GM23248 (cell line): Measurements from ENCODE around the gene LEUTX. TPM values are rescaled to one million over a fixed set of nuclear protein-coding genes. Genes with fewer than 3 reads are reported as not detected.

Experiments used
- DNase-seq: peaks from one replicate; pipeline ENCODE4 v3.0.0-alpha.2; 2015
- H2AFZ ChIP-seq: fragments of 200-600 bp; sonication (generic); 2 replicates; pipeline ENCODE4 v1.6.1; 2016; ENCODE audit warnings: antibody characterized with exemption
- H3F3A ChIP-seq: fragments of 200-600 bp; sonication (generic); 2 replicates; pipeline ENCODE4 v1.6.1; 2016; ENCODE audit warnings: mild to moderate bottlenecking, antibody characterized with exemption, mixed run types; ENCODE audit not compliant: insufficient read depth
- H3K27ac ChIP-seq: fragments of 200-600 bp; sonication (generic); 2 replicates; pipeline ENCODE4 v1.5.1; 2016; ENCODE audit warnings: mild to moderate bottlenecking
- H3K27me3 ChIP-seq: fragments of 200-600 bp; sonication (generic); replicated peaks from 2 replicates; pipeline ENCODE4 v1.6.1; 2016; ENCODE audit warnings: mild to moderate bottlenecking; ENCODE audit not compliant: insufficient read depth
- H3K36me3 ChIP-seq: fragments of 200-600 bp; sonication (generic); 2 replicates; pipeline ENCODE4 v1.6.1; 2016; ENCODE audit warnings: low read depth, mild to moderate bottlenecking
- H3K4me1 ChIP-seq: fragments of 200-600 bp; sonication (generic); 2 replicates; pipeline ENCODE4 v1.6.1; 2016; ENCODE audit warnings: mild to moderate bottlenecking; ENCODE audit not compliant: insufficient read depth
- H3K4me2 ChIP-seq: fragments of 200-600 bp; sonication (generic); one replicate; pipeline ENCODE4 v1.6.1; 2016; ENCODE audit warnings: mild to moderate bottlenecking; ENCODE audit not compliant: unreplicated experiment
- H3K4me3 ChIP-seq: fragments of 200-600 bp; sonication (generic); 2 replicates; pipeline ENCODE4 v1.5.1; 2016; ENCODE audit warnings: mild to moderate bottlenecking
- H3K79me2 ChIP-seq: fragments of 200-600 bp; sonication (generic); 2 replicates; pipeline ENCODE4 v1.6.1; 2016; ENCODE audit warnings: mild to moderate bottlenecking; ENCODE audit not compliant: insufficient read depth
- H3K9ac ChIP-seq: fragments of 200-600 bp; sonication (generic); 2 replicates; pipeline ENCODE4 v1.6.1; 2016; ENCODE audit warnings: mild to moderate bottlenecking
- H3K9me2 ChIP-seq: fragments of 200-600 bp; sonication (generic); 2 replicates; pipeline ENCODE4 v1.6.1; 2016; ENCODE audit warnings: mixed run types, mild to moderate bottlenecking, moderate library complexity; ENCODE audit not compliant: insufficient read depth
- H3K9me3 ChIP-seq: fragments of 200-600 bp; sonication (generic); one replicate; pipeline ENCODE4 v1.6.1; 2017; ENCODE audit warnings: low read depth
- H4K20me1 ChIP-seq: fragments of 200-600 bp; sonication (generic); 2 replicates; pipeline ENCODE4 v1.6.0; 2016; ENCODE audit not compliant: insufficient read depth
- EZH2 ChIP-seq: fragments of 200-600 bp; sonication (generic); IDR thresholded peaks from 2 replicates; pipeline ENCODE4 v1.6.1; 2018; ENCODE audit warnings: antibody characterized with exemption, mild to moderate bottlenecking; ENCODE audit not compliant: insufficient read depth, poor library complexity, severe bottlenecking
- EZH2phosphoT487 ChIP-seq: fragments of 200-600 bp; sonication (generic); IDR thresholded peaks from 2 replicates; pipeline ENCODE4 v1.6.1; 2018; ENCODE audit warnings: antibody characterized with exemption, moderate library complexity, mild to moderate bottlenecking, low read depth; ENCODE audit not compliant: insufficient read depth
- WGBS, 2 experiments: methylation state at CpG; one replicate each; pipeline ENCODE4 v1.1.6; 2015 to 2017; ENCODE audit warnings: low lambda C conversion rate in 2 of 2, low coverage in 1 of 2; ENCODE audit errors: missing lambda C conversion rate in 2 of 2; 5-methylcytosine and 5-hydroxymethylcytosine counted together
- in situ Hi-C: fragments of 300-500 bp; cut with MboI; formaldehyde crosslinking; loops from 2 replicates; pipeline ENCODE4 v1.15.0; 2020
- polyA plus RNA-seq: library from polyadenylated mRNA; unstranded; fragments of >200 nt; fragmentation: Nextera tagmentation; extraction: Ambion mirVana; gene quantifications from 2 replicates; pipeline ENCODE4 v1.2.1, GENCODE V29; 2016
- total RNA-seq: library from RNA; depleted of rRNA; stranded (reverse); fragments of >200 nt; shearing (Covaris generic); gene quantifications from 2 replicates; pipeline ENCODE4 v1.2.3, GENCODE V29; 2014

The LEUTX gene
- total and polyA plus RNA-seq, 2 experiments from 2014 or later: not detected

- Histone ChIP-seq H3K36me3 (no peaks in the 10 kb centered on the region), H4K20me1 (no peaks in the 10 kb centered on the region), H3K4me1 (no peaks in the 10 kb centered on the region), H3K4me3 (no peak overlapping the region), H3K9me2 (no peaks in the 10 kb centered on the region), H3K79me2 (no peaks in the 10 kb centered on the region), H3K9ac (no peak overlapping the region), H3F3A (no peaks in the 10 kb centered on the region), H3K4me2 (no peak overlapping the region), H3K27ac (no peak overlapping the region), H3K9me3 (no peaks in the 10 kb centered on the region), H2AFZ (no peak overlapping the region), H3K27me3 (peaks cover 13% of the 10 kb centered on the region; the same call in 1 of the 2 replicates)
- DNase-seq: no peak
- in situ Hi-C loops: no loop called here
- no peak for TF ChIP-seq EZH2phosphoT487
- TF ChIP-seq EZH2: no peak
Measured at GRCh38 chr19:39788244-39788643, 9.6 kb downstream of the LEUTX start.

DNA sequence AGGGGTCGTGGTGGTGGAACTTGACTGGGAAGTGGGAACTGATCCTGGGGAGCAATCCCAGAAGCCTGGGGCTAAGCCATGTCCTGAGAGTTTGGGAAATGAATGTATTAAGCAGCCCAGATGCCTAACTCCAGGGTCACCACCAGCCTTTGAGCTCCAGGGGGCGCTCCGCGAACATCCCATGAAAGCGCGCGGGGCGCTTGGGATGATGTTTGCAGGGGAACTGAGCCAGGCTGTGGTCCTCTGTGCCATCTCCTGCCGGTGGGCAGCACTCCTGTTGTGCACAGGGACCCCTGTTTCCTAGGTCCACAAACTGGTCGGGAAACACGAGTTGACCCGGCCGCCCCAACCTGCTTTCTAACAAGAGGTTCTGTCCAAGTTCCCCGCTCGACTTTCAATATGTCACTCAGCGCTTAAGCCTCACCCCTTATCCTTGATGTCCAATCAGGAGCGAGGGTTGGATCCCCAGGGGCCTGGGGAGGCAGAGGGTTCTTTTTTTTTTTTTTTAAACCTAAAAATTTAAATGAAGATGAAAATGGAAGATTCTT lies 14.4 kb downstream of the LEUTX start:
- Histone ChIP-seq H3K9ac (no peak overlapping the region), H3K4me3 (peak overlapping the region; percentile 89), H3K27ac (no peak overlapping the region), H3K79me2 (no peaks in the 10 kb centered on the region), H3K4me1 (no peaks in the 10 kb centered on the region), H3K27me3 (peaks cover 20% of the 10 kb centered on the region; the same call in 1 of the 2 replicates), H2AFZ (peak overlapping the region; percentile 97), H3K9me2 (no peaks in the 10 kb centered on the region), H3K4me2 (peak overlapping the region; percentile 87), H3F3A (no peaks in the 10 kb centered on the region), H3K36me3 (no peaks in the 10 kb centered on the region), H3K9me3 (no peaks in the 10 kb centered on the region), H4K20me1 (no peaks in the 10 kb centered on the region)
- TF ChIP-seq EZH2 (no peak), EZH2phosphoT487 (no peak)
- in situ Hi-C loops: no loop called here
- WGBS, 2 experiments: 1 to 2% methylated on average over 17 of the region's 17 CpGs
- peak; percentile 91 for DNase-seq

DNA sequence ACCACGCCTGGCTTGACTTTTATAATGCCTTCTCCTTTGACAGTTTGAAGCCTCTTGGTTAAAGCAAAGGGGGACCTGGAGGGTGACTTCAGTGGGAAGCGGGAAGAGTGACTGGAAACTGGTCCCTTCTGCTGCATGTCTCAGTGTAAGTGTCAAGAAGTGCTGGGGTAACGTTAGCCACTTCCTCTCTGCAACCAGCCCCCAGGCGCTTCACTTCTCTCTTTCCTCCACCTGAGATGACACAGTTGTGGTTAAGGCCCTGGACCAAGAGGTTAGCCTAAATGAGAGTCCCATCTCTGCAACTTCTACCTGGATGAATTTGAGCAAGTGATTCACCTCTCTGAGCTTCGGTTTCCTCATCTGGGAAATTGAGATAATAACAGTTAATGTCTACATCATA lies 16.3 kb downstream of the LEUTX start:
- H3K27ac ChIP-seq: no peak overlapping the region
- no peak overlapping the region for H3K4me3 ChIP-seq
- WGBS, 2 experiments: 46 to 48% methylated on average over 5 of the region's 5 CpGs
- no peak overlapping the region for H3K9ac ChIP-seq
- no peaks in the 10 kb centered on the region for H3K9me3 ChIP-seq
- H2AFZ ChIP-seq: no peak overlapping the region
- no peaks in the 10 kb centered on the region for H3K79me2 ChIP-seq
- no peaks in the 10 kb centered on the region for H3K36me3 ChIP-seq
- no peaks in the 10 kb centered on the region for H3K9me2 ChIP-seq
- no peaks in the 10 kb centered on the region for H4K20me1 ChIP-seq
- TF ChIP-seq EZH2phosphoT487 (no peak), EZH2 (no peak)
- peaks cover 20% of the 10 kb centered on the region; the same call in 1 of the 2 replicates for H3K27me3 ChIP-seq
- in situ Hi-C loops: no loop called here
- no peaks in the 10 kb centered on the region for H3K4me1 ChIP-seq
- DNase-seq: no peak
- no peaks in the 10 kb centered on the region for H3F3A ChIP-seq
- no peak overlapping the region for H3K4me2 ChIP-seq

- TF ChIP-seq EZH2 (no peak), EZH2phosphoT487 (no peak)
- Histone ChIP-seq H3K9me3 (no peaks in the 10 kb centered on the region), H3K79me2 (no peaks in the 10 kb centered on the region), H4K20me1 (no peaks in the 10 kb centered on the region), H3K27me3 (peaks cover 20% of the 10 kb centered on the region; the same call in 1 of the 2 replicates), H3K4me1 (no peaks in the 10 kb centered on the region), H3K4me3 (no peak overlapping the region), H3K9ac (no peak overlapping the region), H3F3A (no peaks in the 10 kb centered on the region), H3K9me2 (no peaks in the 10 kb centered on the region), H3K27ac (no peak overlapping the region), H3K4me2 (no peak overlapping the region), H2AFZ (no peak overlapping the region), H3K36me3 (no peaks in the 10 kb centered on the region)
- 14 to 23% methylated on average over 2 of the region's 2 CpGs for WGBS, 2 experiments
- in situ Hi-C loops: no loop called here
- no peak for DNase-seq
Measured at GRCh38 chr19:39796000-39796498, 17.4 kb downstream of the LEUTX start.

DNA sequence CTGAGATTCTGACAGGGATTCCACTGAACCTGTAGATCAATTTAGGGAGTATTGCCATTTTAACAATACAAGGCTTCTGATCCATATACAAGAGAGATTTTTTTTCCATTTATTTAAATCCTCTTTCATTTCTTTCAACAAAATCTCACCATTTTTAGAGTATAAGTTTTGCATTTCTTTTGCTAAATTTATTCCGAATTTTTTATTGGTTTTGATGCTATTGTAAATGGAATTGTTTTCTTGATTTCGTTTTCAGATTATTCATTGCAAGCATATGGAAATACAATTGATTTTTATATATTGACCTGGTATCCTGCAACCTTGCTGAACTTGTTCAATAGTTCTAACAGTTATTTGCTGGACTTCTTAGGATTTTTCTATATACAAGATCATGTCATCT lies 18.4 kb downstream of the LEUTX start:
- no peak overlapping the region for H3K4me3 ChIP-seq
- H3F3A ChIP-seq: no peaks in the 10 kb centered on the region
- peaks cover 20% of the 10 kb centered on the region; the same call in 1 of the 2 replicates for H3K27me3 ChIP-seq
- no peaks in the 10 kb centered on the region for H4K20me1 ChIP-seq
- H3K79me2 ChIP-seq: no peaks in the 10 kb centered on the region
- H3K9me2 ChIP-seq: no peaks in the 10 kb centered on the region
- H3K4me2 ChIP-seq: no peak overlapping the region
- H3K4me1 ChIP-seq: no peaks in the 10 kb centered on the region
- no peak overlapping the region for H2AFZ ChIP-seq
- no peak for TF ChIP-seq EZH2phosphoT487
- no peak for TF ChIP-seq EZH2
- 13 to 17% methylated on average over 2 of the region's 2 CpGs for WGBS, 2 experiments
- in situ Hi-C loops: no loop called here
- H3K27ac ChIP-seq: no peak overlapping the region
- H3K9me3 ChIP-seq: no peaks in the 10 kb centered on the region
- H3K36me3 ChIP-seq: no peaks in the 10 kb centered on the region
- DNase-seq: no peak
- H3K9ac ChIP-seq: no peak overlapping the region
